Cardiac septum (tissue), 1 donor: Measurements from ENCODE around the gene PHLDB3. TPM values are rescaled to one million over a fixed set of nuclear protein-coding genes. Genes with fewer than 3 reads are reported as not detected.
"Not testable (repeated sequence)": the region's sequence is repeated elsewhere in the genome, so short reads cannot be mapped to it uniquely, and the experiment has no call there.

Source experiments
- DNase-seq: peaks from one replicate; pipeline ENCODE4 v3.0.0-alpha.2; 2020; ENCODE audit warnings: low spot score
- intact Hi-C: fragments of 100-400 bp; cut with DNase I; formaldehyde crosslinking; loops from one replicate; pipeline ENCODE4 v1.14.0; 2022
- total RNA-seq: library from RNA; stranded (reverse); fragmentation: NEBNext Ultra II Directional; extraction: Animal tissue kit (Norgen Biotek cat#: 25700); gene quantifications from one replicate; pipeline ENCODE4 v1.2.1, GENCODE V29; 2021
- donor health status: DM: no; HTN: no; CAD: no.

The PHLDB3 gene
- total RNA-seq, 1 donor from 2014 or later = 7.3 TPM

DNA sequence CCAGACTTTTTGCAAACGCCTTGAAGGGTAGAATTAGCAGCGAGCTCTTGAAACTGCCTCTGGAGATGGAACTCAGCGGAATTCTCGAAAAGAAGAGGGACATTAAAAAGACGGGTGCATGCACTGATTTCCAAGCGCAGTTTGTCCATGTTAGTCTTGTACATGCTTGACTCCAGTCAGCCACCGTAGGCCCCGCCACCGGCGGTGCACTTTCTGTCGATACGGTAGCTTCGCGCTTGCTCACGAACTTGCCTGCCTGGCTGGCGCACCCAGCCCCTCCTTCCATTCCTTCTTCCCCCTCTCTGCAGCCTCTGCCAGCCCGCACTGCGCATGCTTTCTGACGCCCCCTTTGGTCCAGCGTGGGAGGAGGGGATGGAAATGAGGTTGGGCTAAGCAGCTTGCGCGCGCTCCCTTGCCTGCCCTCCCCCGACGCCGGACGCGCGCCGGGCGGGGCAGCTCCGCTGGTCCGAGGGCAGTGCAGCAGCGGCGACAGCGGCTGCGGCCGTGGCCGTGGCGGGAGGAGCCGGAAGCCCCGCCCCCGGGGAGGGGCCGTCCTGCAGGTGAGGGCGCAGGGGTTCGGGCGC is 28.5 kb upstream of the PHLDB3 start, which contains the start of gene ZNF575:
Gene ZNF575 (plus strand): TSS at position 227 of the 584 bp plus-strand sequence. CDS start 1,235 bp downstream, outside the sequence.
- peak; percentile 95 for DNase-seq
- intact Hi-C loops = loop anchor here (10.0 kb wide), 1 partner anchor 252 kb away; the partner anchor contains the start of gene KCNN4

- intact Hi-C loops = loop anchor here (10.0 kb wide), 1 partner anchor 252 kb away; the partner anchor contains the start of gene KCNN4
- DNase-seq = no peak
Measured at GRCh38 chr19:43532571-43532961, 28.0 kb upstream of the PHLDB3 start.

GRCh38 chr19:43527860-43528622 is 23.5 kb upstream of the PHLDB3 start:
- no peak for DNase-seq
- intact Hi-C loops = no loop called here

- DNase-seq = peak; percentile 92
- intact Hi-C loops = no loop called here
Measured at GRCh38 chr19:43526884-43527859, 22.6 kb upstream of the PHLDB3 start, which contains the start of gene ETHE1. Gene ETHE1, minus strand, starts transcription at chr19:43527201. Its CDS starts 24 bp downstream, at chr19:43527177.

GRCh38 chr19:43525836-43526771 is 21.6 kb upstream of the PHLDB3 start:
- DNase-seq = no peak
- intact Hi-C loops = no loop called here

DNA sequence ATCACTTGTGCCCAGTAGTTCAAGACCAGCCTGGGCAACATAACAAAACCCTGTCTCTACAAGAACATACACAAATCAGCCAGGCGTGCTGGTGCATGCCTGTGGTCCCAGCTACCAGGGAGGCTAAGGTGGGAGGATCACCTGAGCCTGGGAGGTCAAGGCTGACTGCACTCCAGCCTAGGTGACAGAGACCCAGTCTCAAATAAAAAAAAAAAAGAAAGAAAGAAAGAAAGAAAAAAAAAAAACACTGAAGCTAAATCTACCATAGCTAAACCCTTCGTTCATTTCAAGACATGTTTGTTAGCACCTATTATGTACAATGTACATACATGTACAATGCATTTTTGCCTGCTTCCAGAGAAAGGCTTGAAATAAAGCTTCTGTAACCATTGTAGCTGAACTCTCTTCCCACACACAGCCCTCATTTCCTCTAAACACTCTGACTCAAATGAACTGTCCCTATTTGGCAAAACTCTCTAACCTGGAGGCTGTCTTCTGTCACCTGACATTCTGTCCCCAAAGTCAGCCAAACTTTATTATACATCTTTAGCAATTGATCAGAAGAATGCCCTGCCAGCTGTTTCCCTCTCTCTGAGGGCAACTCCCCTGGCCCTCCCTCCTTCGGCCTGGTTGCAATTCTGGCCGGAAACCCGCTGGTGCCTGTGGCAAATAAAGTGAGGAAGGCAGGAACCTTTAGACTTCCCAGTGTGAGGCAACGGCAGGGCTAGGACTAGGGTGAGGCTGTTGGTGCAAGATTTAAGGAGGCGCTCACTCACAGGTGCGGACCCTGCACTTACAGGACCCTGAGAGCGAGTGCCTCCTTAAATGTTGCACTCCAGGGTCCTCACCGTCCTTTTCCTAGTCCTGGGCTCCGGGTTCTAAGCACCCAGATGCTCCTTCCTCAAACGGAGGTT is 20.6 kb upstream of the PHLDB3 start:
- intact Hi-C loops = no loop called here
- DNase-seq = no peak

GRCh38 chr19:43523696-43524095 is 19.1 kb upstream of the PHLDB3 start:
- DNase-seq, intact Hi-C loops: not testable (repeated sequence)

DNA sequence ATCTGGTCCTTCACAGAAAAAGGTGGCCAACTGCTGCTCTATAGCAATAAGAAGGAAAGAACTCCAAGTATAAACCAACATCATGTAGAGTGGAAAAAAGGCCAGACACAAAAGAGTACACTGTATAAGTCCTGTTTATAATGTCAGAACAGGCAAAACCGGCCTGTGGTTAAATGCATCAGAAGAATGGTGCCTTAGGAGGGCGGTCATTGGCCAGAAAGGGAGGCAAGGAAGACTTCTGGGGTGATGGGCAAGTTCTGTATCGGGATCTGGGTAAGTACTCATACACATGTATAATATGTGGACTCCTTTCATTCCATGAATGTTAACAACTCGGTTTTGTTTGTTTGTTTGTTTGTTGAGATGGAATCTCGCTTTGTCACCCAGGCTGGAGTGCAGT is 18.4 kb upstream of the PHLDB3 start:
- intact Hi-C loops = no loop called here
- DNase-seq = no peak

GRCh38 chr19:43519436-43520088 is 15.0 kb upstream of the PHLDB3 start:
- DNase-seq = peak; percentile 85
- intact Hi-C loops = loop anchor here (1.0 kb wide), 1 partner anchor 72 kb away; no protein-coding TSS in a partner anchor

DNA sequence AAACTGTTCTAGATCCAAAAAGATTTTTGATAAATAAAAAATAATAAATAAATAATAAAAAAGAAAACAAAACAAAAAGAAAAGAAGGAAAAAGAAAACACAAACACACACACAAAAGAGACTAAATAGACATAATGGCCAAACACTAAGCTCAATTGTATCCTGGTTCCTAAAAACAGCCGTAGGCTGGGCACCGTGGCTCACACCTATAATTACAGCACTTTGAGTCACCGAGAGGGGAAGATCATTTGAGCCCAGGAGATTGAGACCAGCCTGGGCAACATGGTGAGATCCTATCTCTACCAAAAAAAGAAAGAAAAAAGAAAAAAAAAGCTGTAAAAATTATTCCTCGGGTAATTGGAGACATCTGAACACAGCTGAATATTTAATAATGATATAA is 13.5 kb upstream of the PHLDB3 start:
- intact Hi-C loops = no loop called here

GRCh38 chr19:43512399-43512798 is 7.9 kb upstream of the PHLDB3 start:
- DNase-seq, intact Hi-C loops: not testable (repeated sequence)

More for the DNA sequence above, 13.5 kb upstream of the PHLDB3 start:
- DNase-seq = no peak

DNA sequence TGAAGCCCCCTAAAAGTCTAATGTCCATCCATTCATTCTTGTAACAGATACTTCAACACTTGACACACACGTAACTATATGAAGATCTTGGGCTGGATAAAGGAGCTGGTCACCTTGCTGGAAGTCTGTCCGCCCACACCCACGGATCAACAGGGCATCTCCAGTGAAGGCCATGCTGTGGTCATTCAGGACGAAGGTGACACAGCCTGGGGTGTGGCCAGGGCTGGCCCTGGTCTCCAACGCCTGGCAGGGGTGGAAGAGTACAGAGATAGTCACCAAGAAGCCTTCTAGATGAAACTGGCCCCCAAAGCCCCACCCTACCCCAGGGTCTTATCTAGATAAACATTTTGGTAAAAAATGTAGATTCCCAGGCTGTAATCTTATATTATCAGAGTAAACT is 6.8 kb upstream of the PHLDB3 start:
- intact Hi-C loops = no loop called here
- DNase-seq = no peak

DNA sequence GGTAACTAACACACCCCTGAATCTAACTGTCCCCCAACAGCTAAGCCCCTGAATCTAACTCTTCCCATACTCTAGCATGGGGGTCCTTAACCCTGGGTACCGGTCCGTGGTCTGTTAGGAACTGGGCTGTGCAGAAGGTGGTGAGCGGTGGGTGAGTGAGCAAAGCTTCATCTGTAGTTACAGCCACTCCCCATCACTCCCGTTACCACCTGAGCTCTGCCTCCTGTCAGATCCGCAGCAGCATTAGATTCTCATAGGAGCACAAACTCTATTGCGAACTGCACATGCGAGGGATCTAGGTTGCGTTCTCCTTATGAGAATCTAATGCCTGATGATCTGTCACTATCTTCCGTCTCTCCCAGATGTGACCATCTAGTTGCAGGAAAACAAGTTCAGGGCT is 6.2 kb upstream of the PHLDB3 start:
- intact Hi-C loops = no loop called here
- no peak for DNase-seq

GRCh38 chr19:43507880-43508279 is 3.3 kb upstream of the PHLDB3 start:
- no peak for DNase-seq

DNA sequence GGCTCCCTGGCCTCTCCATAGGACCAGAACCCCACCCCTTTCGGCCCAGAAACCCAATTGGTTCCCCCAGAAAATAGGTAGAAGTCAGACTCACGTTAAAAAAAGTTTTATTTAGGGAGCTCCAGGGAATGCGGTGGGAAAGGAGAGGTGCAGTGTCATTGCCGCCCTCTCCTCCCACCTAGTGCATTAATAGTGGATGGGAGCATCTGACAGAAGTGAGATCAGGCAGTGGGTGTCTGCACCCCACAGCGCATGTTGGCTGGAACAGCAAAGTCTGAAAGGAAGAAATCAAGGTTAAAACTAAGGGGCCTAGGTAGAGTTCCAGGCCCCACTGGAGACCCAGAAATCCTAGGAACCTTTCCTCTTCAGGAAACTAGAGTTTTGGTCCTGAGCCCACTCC is 2.1 kb upstream of the PHLDB3 start:
- DNase-seq = no peak
- intact Hi-C loops = no loop called here

More at GRCh38 chr19:43507880-43508279, 3.3 kb upstream of the PHLDB3 start:
- intact Hi-C loops = no loop called here

GRCh38 chr19:43505941-43506340 is 1.4 kb upstream of the PHLDB3 start:
- intact Hi-C loops = loop anchor here (2.0 kb wide), 1 partner anchor 31 kb away; no protein-coding TSS in a partner anchor
- no peak for DNase-seq

DNA sequence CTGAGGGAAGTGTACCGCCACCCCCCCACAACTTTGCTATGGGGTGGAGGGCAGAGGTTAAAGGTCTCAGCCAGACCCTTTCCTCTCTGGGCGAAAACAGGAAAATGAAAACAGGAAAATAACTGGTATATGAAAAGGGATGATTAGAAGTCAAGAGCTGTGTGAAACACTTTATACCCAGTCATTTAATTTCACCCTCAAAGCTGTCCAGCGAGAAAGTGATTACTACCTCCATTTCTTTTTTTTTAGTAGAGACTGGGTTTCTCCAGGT is 575 bp upstream of the PHLDB3 start:
- no peak for DNase-seq
- intact Hi-C loops = loop anchor here (2.0 kb wide), 1 partner anchor 30 kb away; no protein-coding TSS in a partner anchor
